ENCODE data around the gene AGPAT2.

AGPAT2 gene

DNA sequence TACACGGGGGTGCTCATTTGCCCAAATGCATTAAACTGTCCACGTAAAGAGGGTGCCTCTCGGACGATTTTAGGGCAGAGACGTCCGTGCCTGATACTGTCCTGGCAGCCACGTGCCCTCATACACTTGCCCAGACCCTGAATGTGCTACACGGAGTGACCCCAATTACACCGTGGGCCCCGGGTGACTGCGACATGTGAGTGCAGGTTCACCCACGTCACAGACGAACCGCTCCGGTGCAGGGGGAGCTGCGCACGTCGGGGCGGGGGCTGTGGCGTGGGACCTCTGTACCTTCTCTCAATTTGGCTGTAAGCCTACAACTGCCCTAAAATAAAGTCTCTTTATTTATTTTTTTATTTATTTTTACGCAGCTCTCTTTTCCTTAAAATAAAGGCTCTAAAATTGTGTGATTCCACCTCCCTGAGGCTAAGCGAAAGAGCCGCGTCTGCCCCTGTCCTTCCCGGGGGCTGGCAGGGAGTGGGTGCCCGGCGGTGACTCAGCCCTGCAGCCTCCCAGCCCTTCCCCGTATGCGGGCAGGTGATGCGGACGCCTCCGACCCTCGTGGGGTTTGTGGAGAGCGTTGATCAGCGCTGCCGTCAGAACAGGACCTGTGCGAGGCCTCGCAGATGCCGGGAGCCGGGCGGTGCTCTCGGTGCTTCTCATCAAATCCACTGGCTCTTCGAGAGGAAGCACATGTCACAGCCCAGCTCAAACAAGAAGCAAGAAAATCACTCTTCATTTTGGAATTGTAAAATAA lies 33.8 kb downstream of the AGPAT2 start:
- no peak overlapping the region for H4K91ac ChIP-seq (ENCODE audit: low read depth, low read length)
- no peak overlapping the region for H3K14ac ChIP-seq (ENCODE audit: low read length)
- WGBS (ENCODE audit: extremely low coverage, insufficient coverage, insufficient read length) = no CpG with 5 or more reads among the region's 43 CpGs
- H3K9me3 ChIP-seq (ENCODE audit: insufficient read depth, low read depth, low read length) = no peaks in the 10 kb centered on the region
- H3K27ac ChIP-seq (ENCODE audit: low read depth, low read length) = no peak overlapping the region
- H4K8ac ChIP-seq (ENCODE audit: low read depth, low read length) = no peak overlapping the region
- H2BK120ac ChIP-seq (ENCODE audit: insufficient read depth, low read length, poor library complexity) = no peak overlapping the region
- H3K4me3 ChIP-seq (ENCODE audit: low read depth, low read length) = no peak overlapping the region
- H3K4me2 ChIP-seq (ENCODE audit: low read length) = no peak overlapping the region
- no peaks in the 10 kb centered on the region for H3K27me3 ChIP-seq (ENCODE audit: insufficient read depth, low read length)
- no peak overlapping the region for H2AFZ ChIP-seq (ENCODE audit: insufficient read depth, low read length, poor library complexity)
- H3K9ac ChIP-seq (ENCODE audit: low read length) = no peak overlapping the region
- H2BK12ac ChIP-seq (ENCODE audit: low read length) = no peak overlapping the region
- no peak overlapping the region for H4K12ac ChIP-seq (ENCODE audit: low read depth, low read length)
- H3K4me1 ChIP-seq (ENCODE audit: control insufficient read depth in 1 of 2, insufficient read depth in 2 of 2, low read length in 2 of 2) = peaks cover 3 to 8% of the 10 kb centered on the region in 2 experiments
- no peaks in the 10 kb centered on the region for H3K36me3 ChIP-seq (ENCODE audit: control insufficient read depth in 1 of 2, insufficient read depth in 2 of 2, low read length in 2 of 2)
- H3K79me1 ChIP-seq (ENCODE audit: low read length) = no peaks in the 10 kb centered on the region
- no peak overlapping the region for H3K4ac ChIP-seq (ENCODE audit: low read depth, low read length)
- H2BK5ac ChIP-seq (ENCODE audit: low read depth, low read length, poor library complexity) = no peak overlapping the region
- H2AK5ac ChIP-seq (ENCODE audit: low read length) = no peak overlapping the region
- no peak for DNase-seq
- no peak overlapping the region for H3K18ac ChIP-seq (ENCODE audit: low read length)
- no peak overlapping the region for H3K23ac ChIP-seq (ENCODE audit: low read length)
- H3K79me2 ChIP-seq (ENCODE audit: control insufficient read depth, insufficient read depth, low read length, poor library complexity) = no peaks in the 10 kb centered on the region

DNA sequence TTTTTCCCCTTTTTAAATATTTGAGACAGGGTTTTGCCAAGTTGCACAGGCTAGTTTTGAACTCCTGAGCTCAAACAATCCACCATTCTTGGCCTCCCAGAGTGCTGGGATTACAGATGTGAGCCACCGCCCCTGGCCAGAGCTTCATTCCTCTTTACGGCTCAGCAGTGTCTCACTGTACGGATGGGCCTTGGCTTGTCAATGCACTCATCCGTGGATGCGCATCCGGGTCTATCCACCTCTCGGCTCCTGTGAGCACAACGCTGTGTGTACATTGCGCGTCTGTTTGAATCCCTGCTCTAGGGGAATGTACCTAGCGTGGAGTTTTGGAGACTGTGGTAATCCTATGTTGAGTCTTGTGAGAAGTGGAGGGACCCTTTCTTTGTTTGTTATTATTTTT lies 35.4 kb downstream of the AGPAT2 start:
- H3K4me2 ChIP-seq (ENCODE audit: low read length) = no peak overlapping the region
- H3K79me2 ChIP-seq (ENCODE audit: control insufficient read depth, insufficient read depth, low read length, poor library complexity) = no peaks in the 10 kb centered on the region
- no peak overlapping the region for H3K9ac ChIP-seq (ENCODE audit: low read length)
- H3K4me1 ChIP-seq (ENCODE audit: control insufficient read depth in 1 of 2, insufficient read depth in 2 of 2, low read length in 2 of 2) = peaks cover 3 to 8% of the 10 kb centered on the region in 2 experiments
- WGBS (ENCODE audit: extremely low coverage, insufficient coverage, insufficient read length) = no CpG with 5 or more reads among the region's 11 CpGs
- H3K4me3 ChIP-seq (ENCODE audit: low read depth, low read length) = no peak overlapping the region
- no peak overlapping the region for H2BK12ac ChIP-seq (ENCODE audit: low read length)
- H4K12ac ChIP-seq (ENCODE audit: low read depth, low read length) = no peak overlapping the region
- no peaks in the 10 kb centered on the region for H3K9me3 ChIP-seq (ENCODE audit: insufficient read depth, low read depth, low read length)
- no peak overlapping the region for H2AK5ac ChIP-seq (ENCODE audit: low read length)
- no peak overlapping the region for H2AFZ ChIP-seq (ENCODE audit: insufficient read depth, low read length, poor library complexity)
- H4K8ac ChIP-seq (ENCODE audit: low read depth, low read length) = no peak overlapping the region
- H3K14ac ChIP-seq (ENCODE audit: low read length) = no peak overlapping the region
- H4K91ac ChIP-seq (ENCODE audit: low read depth, low read length) = no peak overlapping the region
- no peak for DNase-seq
- no peak overlapping the region for H2BK120ac ChIP-seq (ENCODE audit: insufficient read depth, low read length, poor library complexity)
- H3K27me3 ChIP-seq (ENCODE audit: insufficient read depth, low read length) = no peaks in the 10 kb centered on the region
- H3K27ac ChIP-seq (ENCODE audit: low read depth, low read length) = no peak overlapping the region
- H3K36me3 ChIP-seq (ENCODE audit: control insufficient read depth in 1 of 2, insufficient read depth in 2 of 2, low read length in 2 of 2) = no peaks in the 10 kb centered on the region
- H3K4ac ChIP-seq (ENCODE audit: low read depth, low read length) = no peak overlapping the region
- H2BK5ac ChIP-seq (ENCODE audit: low read depth, low read length, poor library complexity) = no peak overlapping the region
- no peaks in the 10 kb centered on the region for H3K79me1 ChIP-seq (ENCODE audit: low read length)
- H3K23ac ChIP-seq (ENCODE audit: low read length) = no peak overlapping the region
- H3K18ac ChIP-seq (ENCODE audit: low read length) = no peak overlapping the region

GRCh38 chr9:136650648-136651047 lies 36.6 kb downstream of the AGPAT2 start:
- Histone ChIP-seq H3K27ac (ENCODE audit: low read depth, low read length) (no peak overlapping the region), H3K23ac (ENCODE audit: low read length) (no peak overlapping the region), H4K8ac (ENCODE audit: low read depth, low read length) (no peak overlapping the region), H3K4ac (ENCODE audit: low read depth, low read length) (no peak overlapping the region), H3K18ac (ENCODE audit: low read length) (no peak overlapping the region), H3K4me1 (ENCODE audit: control insufficient read depth in 1 of 2, insufficient read depth in 2 of 2, low read length in 2 of 2) (peaks cover 3 to 4% of the 10 kb centered on the region in 2 experiments), H3K36me3 (ENCODE audit: control insufficient read depth in 1 of 2, insufficient read depth in 2 of 2, low read length in 2 of 2) (no peaks in the 10 kb centered on the region), H3K79me2 (ENCODE audit: control insufficient read depth, insufficient read depth, low read length, poor library complexity) (no peaks in the 10 kb centered on the region), H4K12ac (ENCODE audit: low read depth, low read length) (no peak overlapping the region), H2BK12ac (ENCODE audit: low read length) (no peak overlapping the region), H2BK5ac (ENCODE audit: low read depth, low read length, poor library complexity) (no peak overlapping the region), H3K27me3 (ENCODE audit: insufficient read depth, low read length) (no peaks in the 10 kb centered on the region), H3K4me2 (ENCODE audit: low read length) (no peak overlapping the region), H3K14ac (ENCODE audit: low read length) (no peak overlapping the region), H4K91ac (ENCODE audit: low read depth, low read length) (no peak overlapping the region), H2BK120ac (ENCODE audit: insufficient read depth, low read length, poor library complexity) (no peak overlapping the region), H3K4me3 (ENCODE audit: low read depth, low read length) (no peak overlapping the region), H2AFZ (ENCODE audit: insufficient read depth, low read length, poor library complexity) (no peak overlapping the region), H3K9ac (ENCODE audit: low read length) (no peak overlapping the region), H2AK5ac (ENCODE audit: low read length) (no peak overlapping the region), H3K9me3 (ENCODE audit: insufficient read depth, low read depth, low read length) (no peaks in the 10 kb centered on the region), H3K79me1 (ENCODE audit: low read length) (no peaks in the 10 kb centered on the region)
- WGBS (ENCODE audit: extremely low coverage, insufficient coverage, insufficient read length) = no CpG with 5 or more reads among the region's 10 CpGs
- no peak for DNase-seq

GRCh38 chr9:136650021-136650420 lies 37.2 kb downstream of the AGPAT2 start:
- no peak overlapping the region for H4K91ac ChIP-seq (ENCODE audit: low read depth, low read length)
- no peak overlapping the region for H3K14ac ChIP-seq (ENCODE audit: low read length)
- H3K79me2 ChIP-seq (ENCODE audit: control insufficient read depth, insufficient read depth, low read length, poor library complexity) = no peaks in the 10 kb centered on the region
- no peak for DNase-seq
- no peak overlapping the region for H3K4me3 ChIP-seq (ENCODE audit: low read depth, low read length)
- no peak overlapping the region for H3K4me2 ChIP-seq (ENCODE audit: low read length)
- H3K9me3 ChIP-seq (ENCODE audit: insufficient read depth, low read depth, low read length) = no peaks in the 10 kb centered on the region
- no CpG with 5 or more reads among the region's 8 CpGs for WGBS (ENCODE audit: extremely low coverage, insufficient coverage, insufficient read length)
- no peak overlapping the region for H3K23ac ChIP-seq (ENCODE audit: low read length)
- no peak overlapping the region for H4K8ac ChIP-seq (ENCODE audit: low read depth, low read length)
- no peak overlapping the region for H3K27ac ChIP-seq (ENCODE audit: low read depth, low read length)
- no peak overlapping the region for H2BK5ac ChIP-seq (ENCODE audit: low read depth, low read length, poor library complexity)
- no peak overlapping the region for H3K18ac ChIP-seq (ENCODE audit: low read length)
- H4K12ac ChIP-seq (ENCODE audit: low read depth, low read length) = no peak overlapping the region
- no peak overlapping the region for H3K9ac ChIP-seq (ENCODE audit: low read length)
- no peaks in the 10 kb centered on the region for H3K27me3 ChIP-seq (ENCODE audit: insufficient read depth, low read length)
- no peak overlapping the region for H3K4ac ChIP-seq (ENCODE audit: low read depth, low read length)
- H2BK120ac ChIP-seq (ENCODE audit: insufficient read depth, low read length, poor library complexity) = no peak overlapping the region
- no peak overlapping the region for H2BK12ac ChIP-seq (ENCODE audit: low read length)
- no peaks in the 10 kb centered on the region for H3K79me1 ChIP-seq (ENCODE audit: low read length)
- no peak overlapping the region for H2AK5ac ChIP-seq (ENCODE audit: low read length)
- H3K36me3 ChIP-seq (ENCODE audit: control insufficient read depth in 1 of 2, insufficient read depth in 2 of 2, low read length in 2 of 2) = no peaks in the 10 kb centered on the region
- no peak overlapping the region for H2AFZ ChIP-seq (ENCODE audit: insufficient read depth, low read length, poor library complexity)
- H3K4me1 ChIP-seq (ENCODE audit: control insufficient read depth in 1 of 2, insufficient read depth in 2 of 2, low read length in 2 of 2) = peaks cover 0 to 2% of the 10 kb centered on the region in 2 experiments
